ENCODE results near the gene GALNTL6.
"Not testable (repeated sequence)": the region's sequence is repeated elsewhere in the genome, so short reads cannot be mapped to it uniquely, and the experiment has no call there.

The GALNTL6 gene

DNA sequence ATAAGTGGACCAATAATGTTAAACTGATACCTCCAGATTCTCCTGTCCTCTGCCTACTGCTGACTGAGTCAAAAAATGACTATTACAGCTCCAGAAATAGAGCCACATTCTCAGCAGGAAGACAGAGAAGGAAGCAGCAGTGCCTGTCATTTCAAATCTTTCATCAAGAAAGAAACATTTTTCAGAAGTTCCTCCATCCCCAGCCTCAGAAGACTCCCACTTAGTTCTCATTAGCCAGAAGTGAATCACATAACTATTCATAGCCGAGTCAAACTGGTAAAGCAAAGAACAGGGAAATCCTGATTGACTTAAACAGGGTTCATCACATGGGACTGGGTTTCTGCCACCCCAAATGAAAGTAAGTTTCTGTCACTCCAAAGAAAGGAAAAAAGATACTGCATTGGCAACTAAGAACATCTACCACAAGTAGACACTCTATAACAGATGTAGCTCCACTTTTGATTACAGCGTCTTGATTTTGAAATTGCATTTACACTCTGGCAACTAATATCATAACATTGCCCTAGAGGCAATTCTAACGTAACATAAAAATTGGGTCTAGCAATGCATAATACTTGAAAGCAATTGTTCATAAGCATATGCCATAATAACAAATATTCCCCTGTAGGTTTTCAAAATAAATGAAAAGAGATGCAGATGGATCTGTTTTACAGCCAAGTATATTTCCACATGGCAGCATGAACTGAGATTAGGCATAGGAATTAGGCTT is 599.8 kb downstream of the GALNTL6 start:
- DNase-seq: no peak

DNA sequence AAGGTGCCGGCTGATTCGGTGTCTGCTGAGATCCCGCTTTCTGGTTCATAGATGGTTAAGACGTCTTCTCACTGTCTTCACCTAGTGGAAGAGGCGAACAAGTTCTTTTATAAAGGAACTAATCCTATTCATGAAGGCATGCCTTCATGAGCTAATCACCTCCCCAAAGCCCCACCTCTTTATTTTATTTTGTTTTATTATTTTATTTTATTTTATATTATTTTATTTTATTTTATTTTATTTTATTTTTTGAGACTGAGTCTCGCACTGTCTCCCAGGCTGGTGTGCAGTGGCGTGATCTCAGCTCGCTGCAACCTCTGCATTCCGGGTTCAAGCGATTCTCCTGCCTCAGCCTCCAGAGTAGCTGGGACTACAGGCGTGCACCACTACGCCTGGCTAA is 615.8 kb downstream of the GALNTL6 start:
- DNase-seq: not testable (repeated sequence)

DNA sequence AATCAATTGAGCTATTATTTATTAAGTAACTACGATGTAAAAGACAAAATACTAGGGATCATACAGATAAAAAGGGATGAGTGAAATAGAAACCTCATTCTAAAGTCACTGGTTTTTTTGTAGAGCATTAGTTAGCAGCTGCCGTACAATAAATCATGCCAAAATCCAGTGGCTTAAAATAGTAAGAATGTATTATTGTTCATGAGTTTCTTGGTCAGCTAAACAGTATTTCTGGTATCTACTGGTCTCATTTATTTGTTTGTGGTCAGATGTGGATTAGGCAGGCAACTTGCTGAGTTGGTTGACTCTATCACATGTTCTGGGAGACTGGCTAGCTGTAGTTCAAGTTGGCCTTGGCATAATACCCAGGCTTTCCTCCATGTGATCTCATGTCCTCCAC is 667.3 kb downstream of the GALNTL6 start:
- DNase-seq: no peak

DNA sequence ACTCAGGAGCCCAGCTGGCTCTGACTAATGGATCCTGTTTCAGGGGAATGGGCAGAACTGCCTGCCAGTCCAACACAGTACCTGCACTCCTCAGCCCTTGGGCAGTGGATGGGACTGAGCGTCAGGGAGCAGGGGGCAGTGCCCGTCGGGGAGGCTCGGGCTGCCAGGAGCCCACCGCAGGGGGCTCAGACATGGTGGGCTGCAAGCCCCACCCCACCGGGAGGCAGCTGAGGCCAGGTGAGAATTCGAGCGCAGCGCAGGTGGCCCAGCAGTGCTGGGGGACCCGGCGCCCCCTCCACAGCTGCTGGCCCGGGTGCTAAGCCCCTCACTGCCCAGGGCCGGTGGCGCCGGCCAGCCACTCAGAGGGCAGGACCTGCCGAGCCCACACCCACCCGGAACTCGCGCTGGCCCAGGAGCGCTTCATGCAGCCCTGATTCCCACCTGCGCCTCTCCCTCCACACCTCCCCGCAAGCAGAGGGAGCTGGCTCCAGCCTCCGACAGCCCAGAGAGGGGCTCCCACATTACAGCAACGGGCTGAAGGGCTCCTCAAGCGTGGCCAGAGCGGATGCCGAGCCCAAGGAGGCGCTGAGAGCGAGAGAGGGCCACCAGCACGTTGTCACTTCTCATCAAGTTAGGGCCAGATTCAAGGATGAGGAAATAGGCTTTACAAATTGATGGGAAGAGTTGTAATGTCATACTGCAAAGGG is 668.8 kb downstream of the GALNTL6 start:
- no peak for DNase-seq

DNA sequence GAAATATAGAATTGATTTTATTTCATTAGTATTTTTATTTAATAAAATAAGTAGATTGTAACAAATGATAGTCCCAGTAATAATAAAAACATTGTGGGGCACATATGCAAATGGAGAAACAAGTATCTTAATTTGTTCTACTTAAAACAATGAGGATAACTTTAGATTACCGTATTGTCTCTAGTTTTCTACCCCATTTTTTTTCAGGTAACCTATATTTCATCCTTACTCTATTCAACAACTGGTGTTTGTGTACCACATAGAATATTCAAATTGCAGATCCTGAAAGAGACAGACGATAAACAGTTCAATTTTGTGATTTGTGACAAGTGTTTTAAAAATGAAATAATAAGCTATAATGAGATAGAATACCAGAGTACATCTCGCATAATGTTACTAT is 671.8 kb downstream of the GALNTL6 start:
- no peak for DNase-seq

DNA sequence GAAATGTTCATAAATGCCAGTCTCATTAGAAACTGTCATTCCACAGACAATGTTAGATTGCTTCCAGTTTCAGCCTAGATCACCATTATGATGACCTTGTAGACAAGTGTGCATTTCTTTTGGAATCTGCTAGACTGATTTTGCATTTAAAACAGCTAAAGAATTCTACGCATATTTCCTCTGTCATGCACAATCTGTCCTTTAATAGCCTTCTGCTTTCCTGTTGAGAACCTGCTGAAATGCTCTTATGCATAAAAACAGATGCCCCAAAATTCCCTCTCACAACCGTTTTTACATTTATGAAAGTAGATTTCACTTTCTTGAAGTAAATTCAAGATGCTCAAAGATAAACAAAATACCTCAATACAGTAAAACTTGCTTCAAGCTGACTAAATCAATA is 673.3 kb downstream of the GALNTL6 start:
- no peak for DNase-seq

DNA sequence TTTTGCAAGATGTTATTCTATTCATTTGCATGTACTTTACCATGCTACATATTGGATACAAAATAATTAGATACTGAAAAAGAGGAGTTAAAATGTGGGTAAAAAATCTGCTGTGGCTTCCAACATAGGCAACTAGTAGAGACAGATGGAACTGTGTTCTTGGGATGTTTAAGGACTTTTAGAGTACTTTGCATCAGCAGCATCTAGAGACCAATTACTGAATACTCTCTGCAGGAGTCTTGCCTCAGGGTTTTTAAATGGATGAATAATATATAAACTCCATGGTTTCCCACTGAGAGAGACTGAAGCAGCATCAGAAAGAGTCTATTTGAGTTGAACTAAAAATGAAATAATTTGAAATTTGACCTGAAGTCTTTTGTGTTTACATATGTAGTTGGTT is 676.7 kb downstream of the GALNTL6 start:
- no peak for DNase-seq

DNA sequence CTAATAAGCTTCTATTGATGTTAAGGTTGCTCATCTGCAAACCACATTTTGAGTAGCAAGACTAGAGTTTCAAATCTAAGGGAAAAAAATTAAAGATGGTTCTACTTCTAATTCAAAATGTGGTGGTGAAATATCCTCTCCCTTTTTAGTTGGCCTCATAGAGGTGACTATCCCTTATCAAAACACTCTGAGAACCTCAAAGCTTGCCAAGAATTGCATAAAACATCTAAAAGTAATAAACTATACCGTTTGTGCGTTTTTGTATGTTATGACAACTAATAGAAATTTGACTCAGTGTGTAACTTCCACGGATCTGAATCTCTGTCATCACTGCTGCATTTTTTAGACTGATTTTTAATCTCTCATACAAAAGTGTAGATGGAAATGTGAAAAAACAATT is 682.6 kb downstream of the GALNTL6 start:
- DNase-seq: no peak

DNA sequence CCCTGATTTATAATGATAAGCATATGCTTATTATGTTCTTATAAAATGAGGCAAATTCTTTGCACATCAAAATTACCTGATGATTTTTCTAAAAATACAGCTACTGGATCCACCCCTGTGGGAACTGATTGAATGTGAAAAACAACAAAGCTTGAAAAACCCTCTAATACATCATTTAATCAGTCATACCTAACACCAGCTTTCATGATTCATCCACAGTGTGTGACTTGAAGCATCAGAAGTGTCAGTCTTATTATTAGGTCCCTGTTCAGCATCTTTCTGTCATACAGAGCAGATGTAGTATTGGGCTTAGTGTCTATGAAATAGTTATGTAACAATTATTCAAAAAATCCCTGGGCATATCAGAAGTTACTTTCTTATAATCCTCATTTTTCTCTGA is 684.1 kb downstream of the GALNTL6 start:
- no peak for DNase-seq

DNA sequence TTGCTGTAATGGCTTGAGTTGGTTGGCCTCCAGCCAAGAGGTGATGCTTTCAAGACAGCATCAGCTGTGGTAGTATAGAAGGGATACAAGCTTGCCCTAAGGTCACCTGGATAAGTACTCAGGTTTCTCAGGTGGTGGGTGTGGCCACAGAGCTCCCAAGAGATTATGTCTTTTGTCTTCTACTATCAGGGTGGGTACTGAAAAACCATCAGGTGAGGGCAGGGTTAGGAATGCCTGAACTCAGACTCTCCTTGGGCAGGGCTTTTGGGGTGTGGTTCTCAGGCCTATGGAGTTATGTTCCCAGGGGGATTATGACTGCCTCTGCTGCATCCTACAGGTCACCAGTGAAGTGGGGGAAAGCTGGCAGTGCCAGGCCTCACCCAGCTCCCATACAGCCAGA is 700.8 kb downstream of the GALNTL6 start:
- no peak for DNase-seq

DNA sequence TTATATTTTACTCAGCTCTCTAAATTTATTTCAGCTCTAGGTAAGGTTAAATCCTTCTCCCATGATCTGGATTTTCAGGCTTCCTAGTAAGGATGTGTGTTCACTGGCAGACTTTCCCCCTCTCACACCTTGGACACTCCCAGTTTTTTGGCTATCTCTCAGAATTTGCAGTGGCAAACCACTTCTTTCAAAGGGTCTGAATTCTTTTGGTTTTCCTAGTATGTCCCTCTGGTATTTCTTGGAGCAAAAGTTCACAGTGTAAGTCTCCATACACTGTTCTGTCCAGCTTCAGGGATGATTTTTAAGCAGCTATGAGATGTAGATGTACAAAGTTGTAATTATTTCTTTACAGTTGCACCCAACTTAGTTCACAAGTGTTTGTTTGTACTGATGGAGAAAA is 701.6 kb downstream of the GALNTL6 start:
- peak; percentile 25 for DNase-seq

DNA sequence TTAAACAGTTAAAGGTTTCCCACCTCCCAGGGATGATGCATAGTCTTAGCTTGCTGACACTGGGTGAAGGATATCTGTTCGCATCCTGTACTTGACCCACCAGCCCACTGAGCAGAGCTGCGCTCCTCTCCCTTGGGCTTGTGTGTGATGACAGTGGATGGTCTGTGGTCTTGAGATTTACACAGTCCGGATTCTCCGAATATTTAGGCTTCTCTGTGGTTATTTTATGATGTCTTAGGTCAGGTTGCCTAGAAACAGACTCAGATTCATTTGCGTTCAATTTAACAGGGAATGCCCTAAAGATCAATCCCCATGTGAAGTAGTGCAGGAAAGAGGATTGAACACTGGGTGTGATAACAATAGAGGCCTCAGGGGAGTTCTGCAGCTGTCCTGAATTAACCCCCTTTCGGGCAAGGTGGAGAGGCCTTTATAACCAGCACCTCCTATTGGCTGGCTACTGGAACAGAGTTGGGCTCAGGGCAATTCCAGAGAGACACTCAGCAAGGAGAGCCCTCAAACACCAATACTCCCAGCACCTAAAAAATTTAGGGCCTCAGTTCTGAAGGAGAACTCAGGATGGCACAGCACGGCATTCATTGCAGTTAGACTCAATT is 702.2 kb downstream of the GALNTL6 start:
- DNase-seq: peak; percentile 68

DNA sequence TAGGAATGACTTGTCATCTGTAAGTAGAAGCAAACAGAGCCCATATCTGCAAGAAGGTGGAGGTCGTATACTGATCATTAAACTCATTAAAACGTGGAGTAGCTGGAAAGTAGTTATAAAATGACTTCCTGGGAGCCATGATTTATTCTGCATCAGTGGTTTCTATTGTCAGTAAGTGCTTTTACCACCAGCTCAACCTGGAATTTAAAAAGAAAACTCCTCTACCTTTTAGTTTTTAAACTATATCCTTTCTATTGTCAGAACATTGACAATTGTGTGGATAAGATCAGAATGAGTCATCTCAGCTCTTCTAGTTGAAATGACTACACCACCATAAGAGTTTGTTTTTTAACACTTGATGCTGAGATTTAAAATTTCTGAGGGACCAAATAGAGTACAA is 704.2 kb downstream of the GALNTL6 start:
- no peak for DNase-seq

DNA sequence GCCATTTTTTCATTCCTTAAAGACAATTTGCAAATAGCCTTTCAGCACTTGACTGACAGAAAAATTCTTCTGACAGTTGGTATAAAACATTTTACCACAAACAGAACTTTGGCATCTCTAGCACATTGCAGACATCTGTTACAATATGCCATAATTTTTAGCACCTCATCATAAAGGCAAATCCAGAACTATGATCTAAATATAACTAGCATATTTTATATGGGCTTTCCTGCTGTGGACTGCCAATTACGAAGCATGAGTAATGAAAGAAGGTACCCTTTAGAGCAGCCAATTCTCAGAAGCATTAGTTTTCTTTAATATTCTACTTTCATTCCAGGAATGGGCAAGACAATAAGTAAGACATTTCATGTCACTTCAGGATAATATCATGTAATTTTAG is 708.0 kb downstream of the GALNTL6 start:
- no peak for DNase-seq

DNA sequence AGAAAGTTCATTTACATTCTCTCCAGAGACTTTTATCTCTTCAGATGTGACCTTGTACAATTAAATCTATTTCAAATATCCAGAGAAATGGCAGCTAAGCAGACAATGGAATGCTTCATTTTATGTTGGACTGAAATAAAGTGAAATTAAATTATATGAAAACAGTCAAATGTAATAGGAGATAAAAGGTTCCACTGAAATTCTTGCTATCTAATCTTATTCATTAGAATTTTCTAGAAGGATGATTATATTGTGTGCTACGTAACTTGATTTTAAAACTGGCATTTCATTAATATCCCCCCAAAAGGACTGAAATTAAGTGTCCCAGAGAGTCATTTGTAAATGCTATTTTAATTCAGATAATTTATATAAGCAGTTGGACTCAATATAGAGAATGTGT is 708.5 kb downstream of the GALNTL6 start:
- no peak for DNase-seq

DNA sequence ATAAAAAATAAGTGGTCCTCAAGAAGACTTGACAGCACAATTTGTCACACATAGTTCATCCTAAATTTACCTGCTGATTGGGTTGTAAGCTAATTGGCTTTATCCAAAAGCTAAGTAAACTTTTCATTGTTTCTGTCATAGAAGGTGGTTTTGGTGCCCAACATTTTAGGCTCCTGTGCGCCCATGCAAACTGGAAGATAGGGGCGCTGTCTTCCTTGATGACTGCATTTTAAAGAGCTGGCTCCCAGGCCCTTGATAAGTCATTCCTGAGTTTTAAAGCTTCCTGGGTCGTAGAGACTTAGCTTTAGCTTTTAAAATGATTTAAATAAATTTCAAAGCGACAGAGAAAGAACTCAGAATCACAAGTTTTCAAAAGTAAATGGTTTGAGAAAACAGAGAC is 730.0 kb downstream of the GALNTL6 start:
- no peak for DNase-seq

DNA sequence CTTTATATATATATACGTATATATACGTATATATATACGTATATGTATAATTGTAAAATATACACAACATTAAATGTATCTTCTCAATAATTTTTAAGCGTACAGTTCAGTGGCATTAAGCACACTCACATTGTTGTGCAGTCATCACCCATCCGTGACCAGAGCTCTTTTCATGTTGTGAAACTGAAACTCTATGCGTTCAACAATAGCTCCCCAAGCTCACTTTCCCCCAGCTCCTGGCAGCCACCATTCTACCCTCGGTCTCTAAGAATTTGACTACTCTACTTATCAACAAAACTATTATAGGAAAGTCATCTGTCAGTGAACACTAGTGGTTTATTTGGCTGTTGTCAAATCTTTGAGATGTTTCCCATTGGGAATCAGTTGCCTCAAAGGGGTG is 733.6 kb downstream of the GALNTL6 start:
- no peak for DNase-seq

DNA sequence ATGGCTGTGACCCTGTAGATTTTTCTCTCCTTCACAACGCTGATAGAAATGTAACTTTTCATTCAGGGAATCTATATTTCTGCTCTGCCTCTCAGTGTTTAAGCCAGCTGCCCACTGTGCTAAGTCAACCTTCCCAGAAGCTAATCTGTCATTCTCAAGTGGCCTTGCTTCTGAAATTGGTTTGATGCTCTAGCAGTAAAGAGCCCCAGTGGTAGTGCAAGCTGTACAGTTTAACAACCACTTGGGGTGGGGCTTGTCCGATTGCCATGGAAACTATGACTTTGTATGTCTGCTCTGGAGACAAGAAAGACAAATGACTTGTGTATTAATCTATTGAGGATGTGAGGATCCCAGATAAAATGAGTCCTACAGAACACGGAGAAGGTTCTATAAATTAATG is 734.5 kb downstream of the GALNTL6 start:
- DNase-seq: no peak

DNA sequence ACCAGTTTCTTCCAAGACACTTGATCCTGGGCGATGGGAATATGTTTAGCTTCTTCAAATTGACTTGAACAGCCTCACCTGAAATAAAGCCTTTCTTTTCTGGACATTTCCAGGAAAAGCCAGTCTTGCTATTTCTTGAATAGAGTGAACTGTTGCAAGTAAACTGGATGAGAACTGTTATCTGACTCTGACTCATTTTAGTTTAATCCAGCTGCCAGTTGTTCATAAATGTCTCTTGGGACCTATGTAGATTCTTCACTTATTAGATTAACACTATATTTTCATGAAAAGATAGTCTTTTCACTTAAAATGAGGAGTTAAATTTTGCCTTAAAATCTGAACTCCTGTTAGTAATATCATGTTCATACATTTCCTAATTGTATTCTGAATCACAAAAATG is 740.0 kb downstream of the GALNTL6 start:
- no peak for DNase-seq

DNA sequence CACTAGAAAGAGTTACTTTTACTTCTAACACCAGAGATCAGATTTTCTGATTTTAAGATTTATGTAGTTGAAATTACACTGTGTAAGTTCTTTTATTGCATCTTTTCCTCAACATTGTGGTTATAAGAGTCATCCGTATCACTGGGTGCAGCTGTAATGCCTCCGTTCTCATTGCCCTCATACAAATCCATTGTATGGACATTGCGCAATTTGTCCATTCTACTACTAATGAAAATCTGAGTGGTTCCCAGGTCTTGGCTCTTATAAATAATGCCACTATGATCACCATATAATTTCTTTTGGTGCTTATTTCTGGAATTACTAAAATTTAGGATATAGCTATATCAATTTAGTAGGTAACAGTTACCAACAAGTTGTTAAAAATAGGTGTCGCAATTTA is 741.4 kb downstream of the GALNTL6 start:
- no peak for DNase-seq

DNA sequence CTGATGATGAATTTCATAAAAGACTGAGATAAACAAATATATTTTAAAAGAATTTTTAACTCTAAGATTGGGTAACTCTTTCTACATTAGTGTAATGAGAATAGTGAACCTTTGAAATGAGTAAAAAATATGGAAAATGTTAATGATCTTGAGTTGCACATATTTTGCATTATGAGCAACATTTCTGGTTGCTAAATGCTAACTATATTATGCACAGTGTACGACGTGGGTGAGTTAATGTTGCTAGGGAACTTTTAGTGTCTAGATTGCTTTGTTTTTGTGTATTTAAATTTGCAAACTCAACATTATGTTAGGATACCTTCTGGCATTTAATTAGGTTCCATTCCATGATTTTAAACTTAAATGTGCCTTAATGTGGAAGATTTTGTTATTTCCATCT is 742.5 kb downstream of the GALNTL6 start:
- no peak for DNase-seq

DNA sequence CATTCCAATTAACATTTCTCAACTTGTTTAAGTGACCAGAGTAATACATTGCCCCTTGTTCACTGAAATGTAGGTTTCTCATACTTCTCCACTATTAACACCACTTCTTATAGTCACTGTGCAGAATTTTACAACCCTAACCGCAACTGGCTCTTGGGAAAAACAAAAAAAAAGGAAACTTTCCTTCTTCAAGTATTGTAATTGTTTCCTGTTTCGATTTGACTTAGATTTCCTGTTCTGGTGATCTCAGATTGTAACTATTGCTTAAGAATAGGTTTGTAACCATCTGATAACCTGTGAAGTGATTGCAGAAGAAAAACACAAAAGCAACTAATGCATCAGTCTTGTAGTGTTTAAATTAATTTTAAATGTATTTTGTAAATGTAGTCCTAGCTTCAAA is 760.7 kb downstream of the GALNTL6 start:
- DNase-seq: no peak

DNA sequence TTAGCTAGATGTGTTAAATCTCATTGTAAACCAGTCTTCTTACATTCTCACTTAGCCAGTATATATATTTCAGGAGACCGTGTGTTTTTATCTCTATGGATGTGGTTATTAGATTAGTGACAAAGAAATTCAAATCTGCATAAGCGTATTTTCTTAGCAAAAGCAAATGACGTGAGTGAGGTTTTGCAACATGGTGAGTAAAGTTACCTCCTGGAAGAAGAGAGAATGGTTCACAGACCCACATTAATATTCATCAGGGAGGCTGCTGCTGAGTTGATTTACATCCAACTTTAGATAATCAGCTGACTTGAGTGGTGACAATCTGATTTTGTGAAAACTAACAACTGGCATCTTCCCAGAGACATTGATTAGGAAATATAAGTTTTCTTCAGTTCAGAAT is 765.5 kb downstream of the GALNTL6 start:
- peak; percentile 1 for DNase-seq

DNA sequence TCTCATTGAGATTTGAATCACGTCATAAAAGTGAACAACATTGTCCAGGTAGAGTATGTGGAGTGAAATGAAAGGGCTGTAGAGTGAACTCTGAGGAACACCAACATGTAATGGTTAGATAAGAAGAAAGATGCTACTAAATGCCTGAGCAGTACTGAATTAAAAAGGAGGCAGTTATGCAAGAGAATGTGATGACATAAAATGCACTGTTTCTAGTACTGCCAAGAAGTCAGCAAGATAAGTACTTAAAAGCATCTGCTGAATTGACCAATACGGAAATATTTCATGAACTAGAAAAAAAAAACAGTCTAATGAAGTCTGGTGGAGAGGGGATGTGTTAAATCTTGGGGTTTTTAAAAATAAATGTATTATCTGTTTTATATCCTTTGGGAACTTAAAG is 771.6 kb downstream of the GALNTL6 start:
- DNase-seq: no peak

DNA sequence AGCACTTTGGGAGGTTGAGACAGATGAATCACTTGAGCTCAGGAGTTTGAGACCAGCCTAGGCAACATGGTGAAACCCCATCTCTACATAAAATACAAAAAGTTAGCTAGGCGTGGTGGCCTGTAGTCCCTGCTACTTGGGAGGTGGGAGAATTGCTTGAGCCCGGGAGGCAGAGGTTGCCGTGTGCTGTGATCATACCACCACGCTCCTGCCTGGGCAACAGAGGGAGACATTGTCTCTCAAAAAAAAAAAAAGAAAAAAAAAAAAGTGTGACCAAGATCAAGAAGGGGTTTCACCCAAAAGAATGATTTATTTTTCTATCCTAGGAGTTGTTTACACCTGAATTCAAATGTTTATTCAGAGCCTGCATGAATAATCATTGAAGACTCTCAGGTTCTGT is 783.0 kb downstream of the GALNTL6 start:
- no peak for DNase-seq

All from fibroblast of upper back skin (primary cell).